GDM1 (cell line): ENCODE measurements around the gene POTEB.
"Not testable (repeated sequence)": the region's sequence is repeated elsewhere in the genome, so short reads cannot be mapped to it uniquely, and the experiment has no call there.

Experiments used
- DNase-seq: peaks from one replicate; lab custom pipeline; 2025; lab: John Stamatoyannopoulos, UW

Gene POTEB

GRCh38 chr15:21877635-21878034 lies at the start of gene POTEB:
Gene POTEB (minus strand): TSS chr15:21877735. CDS start chr15:21877246, 489 bp downstream.
- DNase-seq: not testable (repeated sequence)

GRCh38 chr15:21890955-21891354 lies 13.4 kb upstream of the POTEB start:
- not testable (repeated sequence) for DNase-seq

GRCh38 chr15:21889542-21889941 lies 12.0 kb upstream of the POTEB start:
- not testable (repeated sequence) for DNase-seq

- DNase-seq: not testable (repeated sequence)
These were observed 38.7 kb downstream of the POTEB start for GRCh38 chr15:21838831-21839230.
